Cardiac fibroblast (primary cell): ENCODE data around the gene ATP11A.

Experiments
- DNase-seq, 2 donors: peaks; one replicate each; pipeline versions ENCODE4 v3.0.0 to v3.0.0-alpha.2; 2010; ENCODE audit warnings: low read depth in 2 of 2
- H3K4me3 ChIP-seq, 2 donors: replicated peaks in 1 of 2; 1 replicate in 1 of 2; 2 replicates in 1 of 2; pipeline ENCODE4 v1.5.1; 2011; ENCODE audit warnings: low read depth in 2 of 2, low read length in 2 of 2, mild to moderate bottlenecking in 2 of 2, moderate library complexity in 1 of 2
- CTCF ChIP-seq: IDR thresholded peaks from one replicate; pipeline ENCODE4 v1.5.1; 2011; ENCODE audit warnings: low read depth, mild to moderate bottlenecking, low read length, inconsistent platforms

ATP11A gene

GRCh38 chr13:112831801-112832200 lies 142.0 kb downstream of the ATP11A start:
- no peak overlapping the region for H3K4me3 ChIP-seq
- DNase-seq = no peak
- no peak for TF ChIP-seq CTCF

- DNase-seq = no peak
- TF ChIP-seq CTCF = no peak
- H3K4me3 ChIP-seq = no peak overlapping the region
These were observed 143.0 kb downstream of the ATP11A start for GRCh38 chr13:112832811-112833210.

GRCh38 chr13:112833551-112834257 lies 143.9 kb downstream of the ATP11A start:
- no peak for DNase-seq
- no peak for TF ChIP-seq CTCF
- H3K4me3 ChIP-seq = no peak overlapping the region

GRCh38 chr13:112835344-112835743 lies 145.5 kb downstream of the ATP11A start:
- no peak for DNase-seq
- TF ChIP-seq CTCF = no peak
- H3K4me3 ChIP-seq = no peak overlapping the region

- TF ChIP-seq CTCF = no peak
- DNase-seq = no peak
- H3K4me3 ChIP-seq = no peak overlapping the region
These were observed 146.0 kb downstream of the ATP11A start for GRCh38 chr13:112835796-112836195.

- DNase-seq = no peak
- no peak for TF ChIP-seq CTCF
- H3K4me3 ChIP-seq = no peak overlapping the region
These were observed 147.1 kb downstream of the ATP11A start for GRCh38 chr13:112836940-112837339.
